GM10266 (cell line): Measurements from ENCODE around the gene ZNF143.

Experiments used
- DNase-seq: peaks from one replicate; pipeline ENCODE4 v3.0.0; 2012; ENCODE audit errors: extremely low spot score
- CTCF ChIP-seq: IDR thresholded peaks from 2 replicates; pipeline ENCODE4 v1.5.1; 2012; ENCODE audit warnings: mild to moderate bottlenecking, low read depth; ENCODE audit not compliant: control insufficient read depth, insufficient read depth; ENCODE audit errors: missing control alignments

ZNF143 gene

GRCh38 chr11:9473408-9473807, 12.6 kb downstream of the ZNF143 start:
- TF ChIP-seq CTCF, result no peak
- no peak for DNase-seq

DNA sequence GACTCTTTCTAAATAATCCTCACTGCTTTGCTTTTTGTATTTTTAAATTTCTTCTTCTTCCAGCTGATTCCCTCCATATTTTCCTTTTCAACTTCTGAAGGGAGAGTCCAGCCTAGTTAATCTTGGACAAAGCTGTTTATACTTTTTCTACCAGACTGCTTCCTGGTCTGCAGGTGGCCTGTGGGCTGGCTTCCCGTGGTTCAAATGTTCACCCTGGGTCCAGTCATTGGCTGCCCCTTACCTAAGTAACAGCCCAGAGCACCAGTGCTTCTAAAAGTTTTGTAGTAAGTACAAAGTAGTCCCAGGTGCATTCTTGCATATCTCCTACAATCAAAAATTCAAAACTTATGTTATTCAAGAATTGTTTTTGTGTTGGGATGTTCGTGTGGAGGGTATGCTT, 19.1 kb downstream of the ZNF143 start:
- no peak for DNase-seq

GRCh38 chr11:9489080-9489765, 28.4 kb downstream of the ZNF143 start:
- no peak for TF ChIP-seq CTCF
- DNase-seq, result no peak

More for the DNA sequence above, 19.1 kb downstream of the ZNF143 start:
- no peak for TF ChIP-seq CTCF

- no peak for TF ChIP-seq CTCF
- no peak for DNase-seq
These were observed 29.6 kb downstream of the ZNF143 start for GRCh38 chr11:9490376-9490775.

GRCh38 chr11:9493492-9493891, 32.7 kb downstream of the ZNF143 start:
- no peak for TF ChIP-seq CTCF
- DNase-seq, result no peak

- TF ChIP-seq CTCF, result no peak
- DNase-seq, result no peak
These were observed 33.5 kb downstream of the ZNF143 start for GRCh38 chr11:9494316-9494715.

GRCh38 chr11:9495803-9496514, 35.1 kb downstream of the ZNF143 start:
- DNase-seq, result no peak

More at GRCh38 chr11:9495803-9496514, 35.1 kb downstream of the ZNF143 start:
- TF ChIP-seq CTCF, result no peak
